GM12872 (cell line): ENCODE measurements around the gene SEL1L3.

Experiments used
- CTCF ChIP-seq: IDR thresholded peaks from 3 replicates; pipeline ENCODE4 v1.5.1; 2011; ENCODE audit warnings: low read depth, mild to moderate bottlenecking, low read length, moderate library complexity; ENCODE audit not compliant: insufficient read depth

The SEL1L3 gene

GRCh38 chr4:25857851-25858400 is 4.9 kb downstream of the SEL1L3 start:
- TF ChIP-seq CTCF, result no peak

- peak; percentile 32; the same call in 1 of the 3 replicates for TF ChIP-seq CTCF
Observed at GRCh38 chr4:25857403-25857802, 5.4 kb downstream of the SEL1L3 start.

- no peak for TF ChIP-seq CTCF
Observed at GRCh38 chr4:25856756-25857155, 6.0 kb downstream of the SEL1L3 start.

GRCh38 chr4:25852103-25852502 is 10.7 kb downstream of the SEL1L3 start:
- no peak for TF ChIP-seq CTCF

GRCh38 chr4:25847329-25847728 is 15.5 kb downstream of the SEL1L3 start:
- TF ChIP-seq CTCF, result no peak

GRCh38 chr4:25845841-25846653 is 16.7 kb downstream of the SEL1L3 start:
- TF ChIP-seq CTCF, result no peak

GRCh38 chr4:25844961-25845712 is 17.7 kb downstream of the SEL1L3 start:
- no peak for TF ChIP-seq CTCF
